ENCODE measurements around the gene CBLB. TPM values are rescaled to one million over a fixed set of nuclear protein-coding genes. Genes with fewer than 3 reads are reported as not detected.

The CBLB gene
- total and polyA plus RNA-seq, 2 experiments from 2014 or later: 20.5 to 47.7 TPM

- no peaks in the 10 kb centered on the region for H4K20me1 ChIP-seq (replicated peaks; ENCODE audit: insufficient read depth)
- Mint-ChIP-seq H3K36me3 (ENCODE audit: low read depth) (peaks cover 3% of the 10 kb centered on the region; the same call in 1 of the 3 replicates), H3K4me1 (peaks cover 20% of the 10 kb centered on the region; the same call in 2 of the 3 replicates), H3K9me3 (no peaks in the 10 kb centered on the region), H3K4me3 (no peak overlapping the region), H3K27ac (no peak overlapping the region), H3K27me3 (ENCODE audit: insufficient read depth, low read depth, poor library complexity) (peaks cover 3% of the 10 kb centered on the region)
- H3K36me3 ChIP-seq (ENCODE audit: insufficient read depth): no peaks in the 10 kb centered on the region
- H3K4me3 ChIP-seq: no peak overlapping the region
- ATAC-seq (no peak), DNase-seq (ENCODE audit: low spot score) (no peak)
- H3K27ac ChIP-seq (ENCODE audit: low read depth): no peak overlapping the region
- no peaks in the 10 kb centered on the region for H3K27me3 ChIP-seq (ENCODE audit: insufficient read depth)
- no peaks in the 10 kb centered on the region for H3K9me2 ChIP-seq (ENCODE audit: insufficient read depth)
- H3K79me2 ChIP-seq (replicated peaks; ENCODE audit: insufficient read depth): peaks cover 18% of the 10 kb centered on the region; the same call in 1 of the 2 replicates
- H3K4me2 ChIP-seq: no peak overlapping the region
- H3K4me1 ChIP-seq (ENCODE audit: insufficient read depth): no peaks in the 10 kb centered on the region; the same call in 1 of the 2 replicates
- no peak for TF ChIP-seq CREB1 (CRISPR knock-in tag; IDR thresholded peaks at IDR 0.05; ENCODE audit: low read depth)
- no peak for TF ChIP-seq REST (IDR thresholded peaks at IDR 0.05; ENCODE audit: unreplicated experiment)
- TF ChIP-seq ETS1 (IDR thresholded peaks at IDR 0.05): no peak
- no peak for TF ChIP-seq CTCF (conservative IDR thresholded peaks at IDR 0.05; ENCODE audit: low read depth in 2 of 2)
- TF ChIP-seq NANOG (IDR thresholded peaks at IDR 0.05; ENCODE audit: borderline replicate concordance): no peak
- TF ChIP-seq POLR2AphosphoS5 (IDR thresholded peaks at IDR 0.05; ENCODE audit: low read depth): no peak
- TF ChIP-seq JUNB (IDR thresholded peaks at IDR 0.05; ENCODE audit: unreplicated experiment): no peak
- no peak for TF ChIP-seq ZNF114 (CRISPR knock-in tag; IDR thresholded peaks at IDR 0.05)
- no peak for TF ChIP-seq EZH2phosphoT487 (IDR thresholded peaks at IDR 0.05; ENCODE audit: unreplicated experiment)
- TF ChIP-seq STAT1 (IDR thresholded peaks at IDR 0.05; ENCODE audit: unreplicated experiment): no peak
- no peak for TF ChIP-seq ZNF331 (CRISPR knock-in tag; IDR thresholded peaks at IDR 0.05; ENCODE audit: low read depth)
- no peak for TF ChIP-seq ZNF462 (CRISPR knock-in tag; IDR thresholded peaks at IDR 0.05)
- no peak for TF ChIP-seq EZH2 (IDR thresholded peaks at IDR 0.05; ENCODE audit: low read depth, unreplicated experiment)
- H2AFZ ChIP-seq: no peak overlapping the region
- H3F3A ChIP-seq (replicated peaks; ENCODE audit: low read depth): no peaks in the 10 kb centered on the region
Observed at GRCh38 chr3:105828703-105829102, 40.1 kb downstream of the CBLB start.

All from GM23338 (cell line).